Hepatocyte (in vitro differentiated cells): ENCODE measurements around the gene SPO11.

ENCODE experiments used
- CTCF ChIP-seq: fragments of 200-600 bp; sonication (generic); IDR thresholded peaks from 2 replicates; pipeline ENCODE4 v1.5.1; 2016; ENCODE audit warnings: antibody characterized with exemption, mild to moderate bottlenecking; ENCODE audit not compliant: poor library complexity
- EZH2 ChIP-seq: fragments of 200-600 bp; sonication (generic); IDR thresholded peaks from 2 replicates; pipeline ENCODE4 v1.6.1; 2016; ENCODE audit warnings: antibody characterized with exemption, mild to moderate bottlenecking, borderline replicate concordance
- EZH2phosphoT487 ChIP-seq: fragments of 200-600 bp; sonication (generic); IDR thresholded peaks from one replicate; pipeline ENCODE4 v1.6.1; 2018; ENCODE audit warnings: antibody characterized with exemption, mild to moderate bottlenecking, low read depth, moderate library complexity; ENCODE audit not compliant: unreplicated experiment, severe bottlenecking

GRCh38 chr20:57290178-57290484 lies 39.5 kb upstream of the SPO11 start:
- TF ChIP-seq CTCF (no peak), EZH2 (no peak), EZH2phosphoT487 (no peak)
